ENCODE measurements around the gene RERE.

The RERE gene

GRCh38 chr1:8439015-8439702 lies 378.3 kb downstream of the RERE start:
- DNase-seq, result peak; percentile 82 to 86

- DNase-seq, result no peak
These were observed 379.0 kb downstream of the RERE start for GRCh38 chr1:8438489-8438888.

- DNase-seq, result no peak
These were observed 380.1 kb downstream of the RERE start for GRCh38 chr1:8437347-8437746.

GRCh38 chr1:8435569-8436071 lies 381.8 kb downstream of the RERE start:
- no peak for DNase-seq

- DNase-seq, result no peak
These were observed 383.3 kb downstream of the RERE start for GRCh38 chr1:8434101-8434500.

GRCh38 chr1:8431784-8432183 lies 385.7 kb downstream of the RERE start:
- no peak for DNase-seq

- no peak for DNase-seq
These were observed 386.4 kb downstream of the RERE start for GRCh38 chr1:8431019-8431418.

- no peak for DNase-seq
These were observed 387.0 kb downstream of the RERE start for GRCh38 chr1:8430476-8430875.

GRCh38 chr1:8429549-8430110 lies 387.8 kb downstream of the RERE start:
- DNase-seq, result peak in 1 of 2 donors; percentile 30

GRCh38 chr1:8428441-8428840 lies 389.0 kb downstream of the RERE start:
- DNase-seq, result no peak

GRCh38 chr1:8427986-8428385 lies 389.5 kb downstream of the RERE start:
- peak; percentile 37 to 41 for DNase-seq

GRCh38 chr1:8427493-8427892 lies 389.9 kb downstream of the RERE start:
- peak; percentile 77 to 85 for DNase-seq

- DNase-seq, result no peak
These were observed 390.4 kb downstream of the RERE start for GRCh38 chr1:8426996-8427395.

- DNase-seq, result no peak
These were observed 391.7 kb downstream of the RERE start for GRCh38 chr1:8425781-8426161.

- no peak for DNase-seq
These were observed 392.2 kb downstream of the RERE start for GRCh38 chr1:8425150-8425780.

GRCh38 chr1:8424539-8425116 lies 392.8 kb downstream of the RERE start:
- peak; percentile 66 to 70 for DNase-seq

GRCh38 chr1:8423692-8424538 lies 393.5 kb downstream of the RERE start:
- peak; percentile 29 to 51 for DNase-seq

- DNase-seq, result peak in 1 of 2 donors; percentile 16
These were observed 394.2 kb downstream of the RERE start for GRCh38 chr1:8423269-8423691.

- DNase-seq, result no peak
These were observed 394.8 kb downstream of the RERE start for GRCh38 chr1:8422510-8423268.

GRCh38 chr1:8421721-8422120 lies 395.7 kb downstream of the RERE start:
- DNase-seq, result no peak

- DNase-seq, result no peak
These were observed 397.1 kb downstream of the RERE start for GRCh38 chr1:8420318-8420717.

GRCh38 chr1:8419861-8420260 lies 397.6 kb downstream of the RERE start:
- DNase-seq, result no peak

Data from inflammatory macrophage (primary cell).